Fibroblast of the aortic adventitia (primary cell): ENCODE measurements around the gene SPAG8. TPM values are rescaled to one million over a fixed set of nuclear protein-coding genes. Genes with fewer than 3 reads are reported as not detected.
A peak's percentile ranks its signal among the peaks of the same experiment; 100 is the strongest.

Experiments
- DNase-seq: peaks from one replicate; pipeline ENCODE4 v3.0.0-alpha.2; 2010; ENCODE audit warnings: low read depth
- H3K4me3 ChIP-seq: 2 replicates; pipeline ENCODE4 v1.5.1; 2011; ENCODE audit warnings: low read depth, mild to moderate bottlenecking, control low read depth, low read length, moderate library complexity
- CTCF ChIP-seq: IDR thresholded peaks from 2 replicates; pipeline ENCODE4 v1.5.1; 2011; ENCODE audit warnings: mild to moderate bottlenecking, low read length, control low read depth, inconsistent platforms; ENCODE audit not compliant: insufficient read depth
- total RNA-seq: library from RNA; depleted of rRNA; stranded (reverse); fragments of >200 nt; gene quantifications from 2 replicates; pipeline ENCODE4 v1.2.3, GENCODE V29; 2012; ENCODE audit warnings: low replicate concordance

The SPAG8 gene
- total RNA-seq, 1 donor = 0.81 TPM

- no peak for TF ChIP-seq CTCF
- no peak for DNase-seq
Observed at GRCh38 chr9:35791297-35791921, 20.7 kb downstream of the SPAG8 start, which contains the start of gene NPR2. Gene NPR2, plus strand, starts transcription at chr9:35791591. Its CDS starts 818 bp downstream, at chr9:35792409.

GRCh38 chr9:35790385-35791296 lies 21.4 kb downstream of the SPAG8 start:
- peak; percentile 91 for DNase-seq
- TF ChIP-seq CTCF = peak; percentile 87
- peak overlapping the region; percentile 47 for H3K4me3 ChIP-seq

More at GRCh38 chr9:35791297-35791921, 20.7 kb downstream of the SPAG8 start, which contains the start of gene NPR2:
- H3K4me3 ChIP-seq = peak within 1 kb of the TSS; percentile 74

- DNase-seq = no peak
- no peak overlapping the region for H3K4me3 ChIP-seq
- no peak for TF ChIP-seq CTCF
Observed at GRCh38 chr9:35790025-35790384, 22.1 kb downstream of the SPAG8 start.

- TF ChIP-seq CTCF = no peak
- no peak overlapping the region for H3K4me3 ChIP-seq
- no peak for DNase-seq
Observed at GRCh38 chr9:35789541-35789940, 22.5 kb downstream of the SPAG8 start.

GRCh38 chr9:35783418-35783817 lies 28.6 kb downstream of the SPAG8 start:
- H3K4me3 ChIP-seq = no peak overlapping the region
- DNase-seq = no peak
- TF ChIP-seq CTCF = no peak

- TF ChIP-seq CTCF = no peak
- no peak for DNase-seq
- H3K4me3 ChIP-seq = no peak overlapping the region
Observed at GRCh38 chr9:35781066-35781465, 31.0 kb downstream of the SPAG8 start.
